ENCODE measurements around the gene ADAM10. TPM values are rescaled to one million over a fixed set of nuclear protein-coding genes. Genes with fewer than 3 reads are reported as not detected.

The ADAM10 gene
- total and polyA plus RNA-seq, 2 of the 4 experiments (the other 2 are of a cell fraction) = 110 to 185 TPM

DNA sequence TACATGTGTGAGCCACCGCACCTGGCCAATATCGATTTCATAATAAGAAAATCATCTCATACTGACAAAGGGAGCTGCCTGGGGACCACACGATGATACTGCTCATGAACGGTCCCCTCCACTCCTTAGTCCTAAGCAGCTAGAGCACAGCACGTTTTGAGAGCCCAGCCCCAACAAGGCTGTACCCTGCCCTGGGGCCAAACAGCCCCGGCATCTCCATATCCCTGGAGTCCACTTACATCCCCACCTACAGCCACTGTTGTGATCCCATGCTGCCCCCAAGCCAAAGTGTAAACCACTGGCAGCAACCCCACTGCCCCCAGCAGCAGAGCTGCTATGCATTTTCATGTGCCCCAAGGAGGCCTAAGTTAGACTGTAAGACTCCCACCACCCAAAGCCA is 52.8 kb downstream of the ADAM10 start:
- H3K23ac ChIP-seq (ENCODE audit: low read depth, low read length) = no peak overlapping the region
- H3K27ac ChIP-seq (ENCODE audit: insufficient read depth, low read length) = no peak overlapping the region
- ChIA-PET POLR2A (ENCODE audit: unreplicated experiment) (interaction anchor here (0.5 kb wide), 1 partner anchor 37 kb away, joined by 13 read pairs; no protein-coding TSS in a partner anchor), CTCF (interaction anchor here (0.6 kb wide), 1 partner anchor 38 kb away, joined by 3 read pairs; no protein-coding TSS in a partner anchor)
- peaks cover 40 to 75% of the 10 kb centered on the region in 2 experiments for H3K79me1 ChIP-seq (ENCODE audit: low read depth in 1 of 2, low read length in 2 of 2)
- no peaks in the 10 kb centered on the region for H3K27me3 ChIP-seq (ENCODE audit: control insufficient read depth, insufficient read depth, low read length)
- no peak for DNase-seq
- no peak overlapping the region for H3K18ac ChIP-seq (ENCODE audit: low read depth, low read length)
- intact Hi-C loops (cut with micrococcal nuclease) = loop anchor here (2.0 kb wide), 1 partner anchor 20 kb away; no protein-coding TSS in a partner anchor
- no peak overlapping the region for H4K8ac ChIP-seq (ENCODE audit: low read depth in 2 of 2, low read length in 2 of 2)
- H2BK20ac ChIP-seq (ENCODE audit: low read depth, low read length) = no peak overlapping the region
- H3K4me1 ChIP-seq (ENCODE audit: control insufficient read depth, insufficient read depth, low read length) = no peaks in the 10 kb centered on the region; the same call in 1 of the 2 replicates
- H3K4ac ChIP-seq (ENCODE audit: low read depth, low read length) = no peak overlapping the region
- BruUV-seq (replicated peaks) = no TSS peak
- H4K91ac ChIP-seq (ENCODE audit: insufficient read depth, low read depth, low read length) = no peak overlapping the region
- H2AFZ ChIP-seq (replicated peaks; ENCODE audit: low read length, poor library complexity) = no peak overlapping the region
- peaks cover 9% of the 10 kb centered on the region; the same call in 1 of the 2 replicates for H3K36me3 ChIP-seq (ENCODE audit: control insufficient read depth, insufficient read depth, low read length)
- peaks cover 3% of the 10 kb centered on the region for H3K9me3 ChIP-seq (ENCODE audit: control insufficient read depth, insufficient read depth, low read length)
- H2BK120ac ChIP-seq (ENCODE audit: low read depth, low read length) = no peak overlapping the region
- no peak overlapping the region for H3K4me3 ChIP-seq (ENCODE audit: insufficient read depth, low read depth, low read length)
- dilution Hi-C loops (cut with HindIII; ENCODE audit: low sequenced_read_pairs, unreplicated experiment) = no loop called here
- no peak overlapping the region for H2BK5ac ChIP-seq (ENCODE audit: low read depth, low read length, poor library complexity, severe bottlenecking)
- no peak overlapping the region for H4K5ac ChIP-seq (ENCODE audit: low read depth, low read length)
- H3K56ac ChIP-seq (ENCODE audit: extremely low read depth, insufficient read depth, low read length) = no peak overlapping the region
- no peak overlapping the region for H3K9ac ChIP-seq (ENCODE audit: low read depth, low read length)
- H3K14ac ChIP-seq (replicated peaks; ENCODE audit: low read depth, low read length) = no peak overlapping the region
- peaks cover 10% of the 10 kb centered on the region; the same call in 1 of the 2 replicates for H3K9me1 ChIP-seq (ENCODE audit: insufficient read depth, low read length)
- H4K20me1 ChIP-seq (ENCODE audit: insufficient read depth, low read length) = peaks cover 64% of the 10 kb centered on the region
- TF ChIP-seq BHLHE40 (IDR thresholded peaks at IDR 0.05; ENCODE audit: low read depth, low read length) = no peak
- TF ChIP-seq CHD1 (IDR thresholded peaks at IDR 0.05; ENCODE audit: low read depth, low read length) = no peak
- TF ChIP-seq, protein P1, sequence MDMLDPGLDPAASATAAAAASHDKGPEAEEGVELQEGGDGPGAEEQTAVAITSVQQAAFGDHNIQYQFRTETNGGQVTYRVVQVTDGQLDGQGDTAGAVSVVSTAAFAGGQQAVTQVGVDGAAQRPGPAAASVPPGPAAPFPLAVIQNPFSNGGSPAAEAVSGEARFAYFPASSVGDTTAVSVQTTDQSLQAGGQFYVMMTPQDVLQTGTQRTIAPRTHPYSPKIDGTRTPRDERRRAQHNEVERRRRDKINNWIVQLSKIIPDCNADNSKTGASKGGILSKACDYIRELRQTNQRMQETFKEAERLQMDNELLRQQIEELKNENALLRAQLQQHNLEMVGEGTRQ (IDR thresholded peaks at IDR 0.05; ENCODE audit: low read depth, low read length) = no peak
- TF ChIP-seq, protein P2, sequence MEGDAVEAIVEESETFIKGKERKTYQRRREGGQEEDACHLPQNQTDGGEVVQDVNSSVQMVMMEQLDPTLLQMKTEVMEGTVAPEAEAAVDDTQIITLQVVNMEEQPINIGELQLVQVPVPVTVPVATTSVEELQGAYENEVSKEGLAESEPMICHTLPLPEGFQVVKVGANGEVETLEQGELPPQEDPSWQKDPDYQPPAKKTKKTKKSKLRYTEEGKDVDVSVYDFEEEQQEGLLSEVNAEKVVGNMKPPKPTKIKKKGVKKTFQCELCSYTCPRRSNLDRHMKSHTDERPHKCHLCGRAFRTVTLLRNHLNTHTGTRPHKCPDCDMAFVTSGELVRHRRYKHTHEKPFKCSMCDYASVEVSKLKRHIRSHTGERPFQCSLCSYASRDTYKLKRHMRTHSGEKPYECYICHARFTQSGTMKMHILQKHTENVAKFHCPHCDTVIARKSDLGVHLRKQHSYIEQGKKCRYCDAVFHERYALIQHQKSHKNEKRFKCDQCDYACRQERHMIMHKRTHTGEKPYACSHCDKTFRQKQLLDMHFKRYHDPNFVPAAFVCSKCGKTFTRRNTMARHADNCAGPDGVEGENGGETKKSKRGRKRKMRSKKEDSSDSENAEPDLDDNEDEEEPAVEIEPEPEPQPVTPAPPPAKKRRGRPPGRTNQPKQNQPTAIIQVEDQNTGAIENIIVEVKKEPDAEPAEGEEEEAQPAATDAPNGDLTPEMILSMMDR (conservative IDR thresholded peaks at IDR 0.05; ENCODE audit: low read depth, low read length) = no peak
- TF ChIP-seq POLR2A (IDR thresholded peaks at IDR 0.05; ENCODE audit: low read depth, low read length) = no peak
- TF ChIP-seq CEBPB (IDR thresholded peaks at IDR 0.05; ENCODE audit: low read depth, low read length) = no peak
- no peak overlapping the region for H2AK5ac ChIP-seq (ENCODE audit: low read depth, low read length)
- no peak overlapping the region for H2BK15ac ChIP-seq (ENCODE audit: low read depth, low read length)
- in situ Hi-C loops (cut with MboI; ENCODE audit: low sequenced_read_pairs) = no loop called here
- WGBS, 2 experiments (ENCODE audit: extremely low coverage in 2 of 2, insufficient read length in 1 of 2) = 100% methylated on average over 2 of the region's 6 CpGs; no CpG with 5 or more reads in 1 of the 2 experiments
- no peak overlapping the region for H2AK9ac ChIP-seq (replicated peaks; ENCODE audit: low read depth, low read length, poor library complexity)
- no peak for ATAC-seq (ENCODE audit: low read depth)
- no peak overlapping the region for H3K4me2 ChIP-seq (ENCODE audit: low read depth, low read length)
